Uterus (tissue), 4 donors: ENCODE results near the gene ZCCHC14. TPM values are rescaled to one million over a fixed set of nuclear protein-coding genes. Genes with fewer than 3 reads are reported as not detected.

ENCODE experiments used
- DNase-seq, 2 donors: peaks; one replicate each; pipeline ENCODE4 v3.0.0-alpha.2; 2019 to 2020
- H3K27ac ChIP-seq, 2 donors: fragments of 200-600 bp; sonication (generic); 1 replicate in 1 of 2; 2 replicates in 1 of 2; pipeline ENCODE4 v1.5.1; 2016 to 2018
- H3K27me3 ChIP-seq, 2 donors: fragments of 200-600 bp; sonication (generic); one replicate each; pipeline ENCODE4 v1.5.1; 2018 to 2019; ENCODE audit warnings: control low read depth in 1 of 2
- H3K36me3 ChIP-seq, 2 donors: fragments of 200-600 bp; sonication (generic); one replicate each; pipeline ENCODE4 v1.5.1; 2019; ENCODE audit warnings: control low read depth in 1 of 2
- H3K4me1 ChIP-seq, 2 donors: fragments of 200-600 bp; sonication (generic); one replicate each; pipeline ENCODE4 v1.5.1; 2018 to 2019; ENCODE audit warnings: control low read depth in 1 of 2
- H3K4me3 ChIP-seq, 2 donors: fragments of 200-600 bp; sonication (generic); 1 replicate in 1 of 2; 2 replicates in 1 of 2; pipeline ENCODE4 v1.5.1; 2018 to 2019; ENCODE audit warnings: mild to moderate bottlenecking in 1 of 2
- H3K9me3 ChIP-seq, 2 donors: fragments of 200-600 bp; sonication (generic); one replicate each; pipeline ENCODE4 v1.5.1; 2019; ENCODE audit warnings: control low read depth in 1 of 2
- CTCF ChIP-seq, 4 experiments: fragments of 200-600 bp in 2 of 4; fragments of 450-650 bp in 2 of 4; sonication (generic) in 2 of 4; IDR thresholded peaks; one replicate each; pipeline ENCODE4 v1.5.1; 2016 to 2019; ENCODE audit warnings: antibody characterized with exemption in 4 of 4, mild to moderate bottlenecking in 2 of 4, moderate library complexity in 1 of 4
- POLR2A ChIP-seq, 2 donors: fragments of 450-650 bp; IDR thresholded peaks; one replicate each; pipeline ENCODE4 v1.6.1; 2016; ENCODE audit warnings: antibody characterized with exemption in 2 of 2, mild to moderate bottlenecking in 1 of 2, moderate library complexity in 1 of 2
- intact Hi-C: fragments of 100-400 bp; cut with DNase I; formaldehyde crosslinking; loops from one replicate; pipeline ENCODE4 v1.15.1; 2023; ENCODE audit warnings: low total_unique reads
- total RNA-seq, 4 donors: library from RNA; depleted of rRNA in 3 of 4; stranded (reverse); fragments of >200 nt in 3 of 4; gene quantifications; one replicate each; pipeline versions ENCODE4 v1.1.0 to v1.2.4, GENCODE V29; 2014 to 2023
- donor health status: DM: yes; HTN: yes; CAD: no.

The ZCCHC14 gene
- total RNA-seq, 4 donors from 2014 or later, result 9.2 to 33.0 (median 20.6) TPM

- no peak for DNase-seq
- Histone ChIP-seq H3K27ac (peak overlapping the region in 1 of 2 donors; percentile 48), H3K4me3 (no peak overlapping the region), H3K4me1 (peaks cover 7 to 18% of the 10 kb centered on the region in 2 donors), H3K9me3 (no peaks in the 10 kb centered on the region), H3K27me3 (no peaks in the 10 kb centered on the region), H3K36me3 (no peaks in the 10 kb centered on the region)
- intact Hi-C loops, result no loop called here
- TF ChIP-seq POLR2A (IDR thresholded peaks at IDR 0.05), result no peak
- no peak for TF ChIP-seq CTCF (IDR thresholded peaks at IDR 0.05)
These were observed 22.5 kb downstream of the ZCCHC14 start for GRCh38 chr16:87470332-87470731.

GRCh38 chr16:87469169-87469568, 23.7 kb downstream of the ZCCHC14 start:
- Histone ChIP-seq H3K4me1 (peaks cover 10 to 20% of the 10 kb centered on the region in 2 donors), H3K27me3 (no peaks in the 10 kb centered on the region), H3K36me3 (no peaks in the 10 kb centered on the region), H3K9me3 (no peaks in the 10 kb centered on the region), H3K4me3 (no peak overlapping the region), H3K27ac (no peak overlapping the region)
- no peak for TF ChIP-seq CTCF (IDR thresholded peaks at IDR 0.05)
- no peak for TF ChIP-seq POLR2A (IDR thresholded peaks at IDR 0.05)
- no peak for DNase-seq
- intact Hi-C loops, result no loop called here

GRCh38 chr16:87468550-87468949, 24.3 kb downstream of the ZCCHC14 start:
- DNase-seq, result no peak
- Histone ChIP-seq H3K36me3 (no peaks in the 10 kb centered on the region), H3K4me3 (no peak overlapping the region), H3K27me3 (no peaks in the 10 kb centered on the region), H3K4me1 (peaks cover 10 to 20% of the 10 kb centered on the region in 2 donors), H3K27ac (no peak overlapping the region), H3K9me3 (no peaks in the 10 kb centered on the region)
- TF ChIP-seq CTCF (IDR thresholded peaks at IDR 0.05) (no peak), POLR2A (IDR thresholded peaks at IDR 0.05) (no peak)
- intact Hi-C loops, result no loop called here

- no peaks in the 10 kb centered on the region for H3K27me3 ChIP-seq
- no peak for DNase-seq
- H3K4me1 ChIP-seq, result peaks cover 10 to 20% of the 10 kb centered on the region in 2 donors
- TF ChIP-seq POLR2A (IDR thresholded peaks at IDR 0.05) (no peak), CTCF (IDR thresholded peaks at IDR 0.05) (no peak)
- H3K36me3 ChIP-seq, result no peaks in the 10 kb centered on the region
- peak overlapping the region; percentile 82 to 98 for H3K27ac ChIP-seq
- H3K9me3 ChIP-seq, result no peaks in the 10 kb centered on the region
- intact Hi-C loops, result no loop called here
- H3K4me3 ChIP-seq, result no peak overlapping the region
These were observed 25.8 kb downstream of the ZCCHC14 start for GRCh38 chr16:87466975-87467501.

GRCh38 chr16:87465879-87466278, 26.9 kb downstream of the ZCCHC14 start:
- Histone ChIP-seq H3K4me1 (peaks cover 10 to 26% of the 10 kb centered on the region in 2 donors), H3K36me3 (no peaks in the 10 kb centered on the region), H3K9me3 (no peaks in the 10 kb centered on the region), H3K4me3 (no peak overlapping the region), H3K27ac (peak overlapping the region; percentile 82 to 98), H3K27me3 (no peaks in the 10 kb centered on the region)
- intact Hi-C loops, result no loop called here
- no peak for TF ChIP-seq CTCF (IDR thresholded peaks at IDR 0.05)
- no peak for TF ChIP-seq POLR2A (IDR thresholded peaks at IDR 0.05)
- DNase-seq, result no peak
